IMR-90 (cell line): ENCODE measurements around the gene IL3RA. TPM values are rescaled to one million over a fixed set of nuclear protein-coding genes. Genes with fewer than 3 reads are reported as not detected.

Source experiments
- ATAC-seq: fragments of 200-7000 bp; cut with Tn5 transposase; 2 replicates; pipeline ENCODE4 v1.9.1; 2020; ENCODE audit warnings: low read depth, mild to moderate bottlenecking, moderate library complexity
- BruUV-seq: library from RNA; stranded (reverse); fragments of 400-500 nt; replicated peaks from 2 replicates; lab custom pipeline; 2021; lab: Mats Ljungman, UMichigan
- CTCF ChIA-PET: fragments of 300-600 bp; formaldehyde crosslinking; extraction: SDS; loops from one replicate; lab custom pipeline; 2021; ENCODE audit warnings: antibody characterized with exemption; lab: Yijun Ruan, JAX
- POLR2A ChIA-PET: fragments of 300-600 bp; sonication (Branson Sonifier 250); formaldehyde crosslinking; loops from one replicate; lab custom pipeline; 2022; ENCODE audit warnings: antibody characterized with exemption; ENCODE audit not compliant: unreplicated experiment; lab: Charles Lee
- DNase-seq: peaks from one replicate; pipeline ENCODE4 v3.0.0; 2013
- H2AFZ ChIP-seq: replicated peaks from 2 replicates; pipeline ENCODE3; 2013; ENCODE audit warnings: low read length, mild to moderate bottlenecking; ENCODE audit not compliant: poor library complexity
- H2AK5ac ChIP-seq: 2 replicates; pipeline ENCODE4 v1.6.1; 2013; ENCODE audit warnings: low read depth, low read length, inconsistent platforms
- H2AK9ac ChIP-seq: replicated peaks from 2 replicates; pipeline ENCODE3; 2013; ENCODE audit warnings: mild to moderate bottlenecking, low read depth, low read length, moderate library complexity; ENCODE audit not compliant: poor library complexity
- H2BK120ac ChIP-seq: 2 replicates; pipeline ENCODE4 v1.6.1; 2013; ENCODE audit warnings: low read depth, low read length, inconsistent platforms
- H2BK15ac ChIP-seq: 3 replicates; pipeline ENCODE4 v1.6.1; 2013; ENCODE audit warnings: low read depth, low read length, inconsistent platforms
- H2BK20ac ChIP-seq: 2 replicates; pipeline ENCODE4 v1.6.1; 2013; ENCODE audit warnings: low read depth, mild to moderate bottlenecking, inconsistent platforms, low read length, moderate library complexity
- H2BK5ac ChIP-seq: 2 replicates; pipeline ENCODE4 v1.6.1; 2013; ENCODE audit warnings: mild to moderate bottlenecking, low read depth, low read length, inconsistent platforms; ENCODE audit not compliant: poor library complexity, severe bottlenecking
- H3K14ac ChIP-seq: replicated peaks from 2 replicates; pipeline ENCODE4 v1.6.1; 2013; ENCODE audit warnings: low read depth, low read length, inconsistent platforms
- H3K18ac ChIP-seq: 2 replicates; pipeline ENCODE4 v1.6.1; 2013; ENCODE audit warnings: low read depth, low read length, control low read depth
- H3K23ac ChIP-seq: 2 replicates; pipeline ENCODE4 v1.6.1; 2013; ENCODE audit warnings: low read depth, low read length, inconsistent platforms
- H3K27ac ChIP-seq: 2 replicates; pipeline ENCODE4 v1.5.1; 2013; ENCODE audit warnings: mild to moderate bottlenecking, control low read depth, low read length; ENCODE audit not compliant: insufficient read depth
- H3K27me3 ChIP-seq: 2 replicates; pipeline ENCODE4 v1.6.1; 2013; ENCODE audit warnings: low read length; ENCODE audit not compliant: control insufficient read depth, insufficient read depth
- H3K36me3 ChIP-seq: 2 replicates; pipeline ENCODE4 v1.6.1; 2013; ENCODE audit warnings: low read length, mixed read lengths; ENCODE audit not compliant: control insufficient read depth, insufficient read depth
- H3K4ac ChIP-seq: 2 replicates; pipeline ENCODE4 v1.6.1; 2013; ENCODE audit warnings: low read depth, low read length, inconsistent platforms
- H3K4me1 ChIP-seq: 2 replicates; pipeline ENCODE4 v1.6.1; 2013; ENCODE audit warnings: low read length, mixed read lengths; ENCODE audit not compliant: control insufficient read depth, insufficient read depth
- H3K4me2 ChIP-seq: 2 replicates; pipeline ENCODE4 v1.6.1; 2013; ENCODE audit warnings: low read depth, mild to moderate bottlenecking, control low read depth, low read length, moderate library complexity
- H3K4me3 ChIP-seq: 2 replicates; pipeline ENCODE4 v1.5.1; 2013; ENCODE audit warnings: low read depth, mild to moderate bottlenecking, control low read depth, low read length, moderate library complexity; ENCODE audit not compliant: insufficient read depth
- H3K56ac ChIP-seq: 2 replicates; pipeline ENCODE4 v1.6.1; 2013; ENCODE audit warnings: low read length, inconsistent platforms; ENCODE audit not compliant: insufficient read depth; ENCODE audit errors: extremely low read depth
- H3K79me1 ChIP-seq, 2 experiments: 2 replicates each; pipeline ENCODE4 v1.6.1; 2013; ENCODE audit warnings: low read length in 2 of 2, inconsistent platforms in 1 of 2, low read depth in 1 of 2
- H3K9ac ChIP-seq: 2 replicates; pipeline ENCODE4 v1.6.1; 2013; ENCODE audit warnings: low read depth, low read length, control low read depth
- H3K9me1 ChIP-seq: 2 replicates; pipeline ENCODE4 v1.6.1; 2013; ENCODE audit warnings: low read length, inconsistent platforms; ENCODE audit not compliant: insufficient read depth
- H3K9me3 ChIP-seq: 2 replicates; pipeline ENCODE4 v1.6.1; 2013; ENCODE audit warnings: low read length; ENCODE audit not compliant: control insufficient read depth, insufficient read depth
- H4K20me1 ChIP-seq: 2 replicates; pipeline ENCODE4 v1.6.1; 2013; ENCODE audit warnings: low read length, inconsistent platforms; ENCODE audit not compliant: insufficient read depth
- H4K5ac ChIP-seq: 2 replicates; pipeline ENCODE4 v1.6.1; 2013; ENCODE audit warnings: mild to moderate bottlenecking, low read depth, low read length, control low read depth
- H4K8ac ChIP-seq, 2 experiments: 2 replicates each; pipeline ENCODE4 v1.6.1; 2013; ENCODE audit warnings: low read depth in 2 of 2, low read length in 2 of 2, control low read depth in 1 of 2, inconsistent platforms in 1 of 2
- H4K91ac ChIP-seq: 2 replicates; pipeline ENCODE4 v1.6.1; 2013; ENCODE audit warnings: low read depth, low read length, inconsistent platforms; ENCODE audit not compliant: insufficient read depth
- BHLHE40 ChIP-seq: fragments of 150-350 bp; IDR thresholded peaks from 2 replicates; pipeline ENCODE4 v1.6.1; 2016; ENCODE audit warnings: mild to moderate bottlenecking, low read depth, low read length
- CEBPB ChIP-seq: IDR thresholded peaks from 2 replicates; pipeline ENCODE4 v1.6.1; 2012; ENCODE audit warnings: low read depth, low read length, improper control_type of control experiment
- CTCF ChIP-seq: conservative IDR thresholded peaks from 2 replicates; pipeline ENCODE4 v1.5.1; 2012; ENCODE audit warnings: mild to moderate bottlenecking, low read depth, low read length, improper control_type of control experiment
- ELK1 ChIP-seq: fragments of 150-350 bp; IDR thresholded peaks from 2 replicates; pipeline ENCODE4 v1.6.1; 2016; ENCODE audit warnings: low read depth, mild to moderate bottlenecking, low read length, moderate library complexity, borderline replicate concordance
- FOS ChIP-seq: fragments of 150-350 bp; IDR thresholded peaks from 2 replicates; pipeline ENCODE4 v1.6.1; 2016; ENCODE audit warnings: low read depth, low read length
- MAFK ChIP-seq: IDR thresholded peaks from 2 replicates; pipeline ENCODE4 v1.6.1; 2012; ENCODE audit warnings: low read depth, low read length, improper control_type of control experiment
- MAZ ChIP-seq: IDR thresholded peaks from 2 replicates; pipeline ENCODE4 v1.6.1; 2012; ENCODE audit warnings: low read depth, mild to moderate bottlenecking, low read length, improper control_type of control experiment, moderate library complexity, borderline replicate concordance
- MXI1 ChIP-seq: IDR thresholded peaks from 2 replicates; pipeline ENCODE4 v1.6.1; 2012; ENCODE audit warnings: low read depth, mild to moderate bottlenecking, low read length, moderate library complexity, borderline replicate concordance
- NFE2L2 ChIP-seq: fragments of 150-350 bp; IDR thresholded peaks from 2 replicates; pipeline ENCODE4 v1.6.1; 2016; ENCODE audit warnings: low read depth, mild to moderate bottlenecking, low read length
- POLR2A ChIP-seq: IDR thresholded peaks from 2 replicates; pipeline ENCODE4 v1.6.1; 2012; ENCODE audit warnings: mild to moderate bottlenecking, low read depth, low read length
- RCOR1 ChIP-seq: IDR thresholded peaks from 2 replicates; pipeline ENCODE4 v1.6.1; 2012; ENCODE audit warnings: mild to moderate bottlenecking, low read length, improper control_type of control experiment; ENCODE audit not compliant: insufficient replicate concordance
- USF2 ChIP-seq: fragments of 150-350 bp; IDR thresholded peaks from 2 replicates; pipeline ENCODE4 v1.6.1; 2017; ENCODE audit warnings: mild to moderate bottlenecking, antibody characterized with exemption, low read length, low read depth
- WGBS, 2 experiments: methylation state at CpG; one replicate each; pipeline versions ENCODE4 v1.1.5 to v1.1.7; 2013; ENCODE audit warnings: missing lambda C conversion rate in 2 of 2; ENCODE audit not compliant: insufficient read length in 1 of 2; ENCODE audit errors: extremely low coverage in 2 of 2; 5-methylcytosine and 5-hydroxymethylcytosine counted together
- dilution Hi-C: fragments of 300-500 bp; cut with HindIII; formaldehyde crosslinking; loops from one replicate; pipeline ENCODE4 v1.14.3; 2018; ENCODE audit warnings: low sequenced_read_pairs; ENCODE audit not compliant: unreplicated experiment
- in situ Hi-C: fragments of 300-500 bp; cut with MboI; formaldehyde crosslinking; loops from 3 replicates; pipeline ENCODE4 v1.14.3; 2019; ENCODE audit warnings: low sequenced_read_pairs, inconsistent platforms, mixed read lengths
- intact Hi-C: fragments of 100-400 bp; cut with micrococcal nuclease; formaldehyde crosslinking; loops from 2 replicates; pipeline ENCODE4 v1.10.0; 2022
- polyA plus RNA-seq, 3 experiments: library from polyadenylated mRNA; depleted of rRNA; stranded (reverse); fragments of >200 nt; gene quantifications; 2 replicates each; pipeline ENCODE4 v1.2.3, GENCODE V29; 2012; ENCODE audit warnings: low replicate concordance in 1 of 3
- total RNA-seq: library from RNA; depleted of rRNA; stranded (reverse); fragments of >200 nt; gene quantifications from 2 replicates; pipeline ENCODE4 v1.2.3, GENCODE V29; 2012

The IL3RA gene
- total and polyA plus RNA-seq, 2 of the 4 experiments (the other 2 are of a cell fraction), result not detected

DNA sequence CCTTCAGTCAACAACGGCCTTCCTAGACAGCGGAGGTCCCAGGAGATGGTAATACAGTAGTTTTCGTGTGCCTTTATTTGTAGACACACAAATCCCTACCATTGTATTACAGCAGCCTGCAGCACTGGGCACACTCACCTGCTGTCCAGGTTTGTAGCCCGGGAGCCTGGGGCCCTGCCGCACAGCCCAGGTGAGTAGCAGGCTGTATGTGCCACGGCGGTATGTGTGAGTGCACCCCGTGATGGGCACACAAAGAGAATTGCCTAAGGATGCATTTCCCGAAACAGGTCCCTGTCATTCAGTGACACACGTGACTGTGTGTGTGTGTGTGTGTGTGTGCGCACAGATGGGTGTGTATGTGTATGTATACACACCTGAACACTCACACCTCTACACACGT is 63.5 kb downstream of the IL3RA start:
- dilution Hi-C loops, result no loop called here
- WGBS, 2 experiments, result no CpG with 5 or more reads among the region's 12 CpGs
- no peak for ATAC-seq

More for the DNA sequence above, 63.5 kb downstream of the IL3RA start:
- Histone ChIP-seq H3K27me3 (no peaks in the 10 kb centered on the region), H2BK20ac (no peak overlapping the region), H3K9ac (no peak overlapping the region), H4K20me1 (no peaks in the 10 kb centered on the region), H3K79me1 (peaks cover 5 to 11% of the 10 kb centered on the region in 2 experiments; a peak in 3 of 4 replicates), H3K56ac (no peak overlapping the region), H3K9me1 (no peaks in the 10 kb centered on the region), H2BK15ac (no peak overlapping the region), H3K14ac (no peak overlapping the region), H2BK5ac (no peak overlapping the region), H2AFZ (no peak overlapping the region), H3K4me1 (no peaks in the 10 kb centered on the region), H2AK9ac (no peak overlapping the region), H4K8ac (no peak overlapping the region), H2BK120ac (no peak overlapping the region), H4K5ac (no peak overlapping the region), H3K4me2 (no peak overlapping the region), H3K4me3 (no peak overlapping the region), H3K36me3 (peaks cover 22% of the 10 kb centered on the region), H3K9me3 (no peaks in the 10 kb centered on the region), H4K91ac (no peak overlapping the region), H3K23ac (no peak overlapping the region), H3K4ac (no peak overlapping the region), H3K27ac (no peak overlapping the region), H3K18ac (no peak overlapping the region), H2AK5ac (no peak overlapping the region)
- no peak for TF ChIP-seq CEBPB
- TF ChIP-seq ELK1, result no peak
- TF ChIP-seq RCOR1, result no peak
- no peak for TF ChIP-seq POLR2A
- TF ChIP-seq CTCF, result no peak
- TF ChIP-seq MAZ, result no peak
- no peak for TF ChIP-seq BHLHE40
- no peak for TF ChIP-seq MXI1
- TF ChIP-seq USF2, result no peak
- no peak for TF ChIP-seq MAFK
- no peak for TF ChIP-seq FOS
- TF ChIP-seq NFE2L2, result no peak
- BruUV-seq, result no TSS peak
- in situ Hi-C loops, result no loop called here
- DNase-seq, result no peak
- POLR2A ChIA-PET, result no interaction called here
- intact Hi-C loops, result no loop called here
- CTCF ChIA-PET, result no interaction called here
